ENCODE data around the gene CYP39A1.

GRCh38 chr6:46501136-46502089, 151.2 kb downstream of the CYP39A1 start:
- TF ChIP-seq POLR2A (IDR thresholded peaks at IDR 0.05) (no peak), CTCF (IDR thresholded peaks at IDR 0.05) (no peak), POLR2AphosphoS5 (IDR thresholded peaks at IDR 0.05) (no peak), EP300 (IDR thresholded peaks at IDR 0.05) (no peak)

Data from stomach (tissue), 4 donors.